ENCODE measurements around the gene CMSS1.

CMSS1 gene

DNA sequence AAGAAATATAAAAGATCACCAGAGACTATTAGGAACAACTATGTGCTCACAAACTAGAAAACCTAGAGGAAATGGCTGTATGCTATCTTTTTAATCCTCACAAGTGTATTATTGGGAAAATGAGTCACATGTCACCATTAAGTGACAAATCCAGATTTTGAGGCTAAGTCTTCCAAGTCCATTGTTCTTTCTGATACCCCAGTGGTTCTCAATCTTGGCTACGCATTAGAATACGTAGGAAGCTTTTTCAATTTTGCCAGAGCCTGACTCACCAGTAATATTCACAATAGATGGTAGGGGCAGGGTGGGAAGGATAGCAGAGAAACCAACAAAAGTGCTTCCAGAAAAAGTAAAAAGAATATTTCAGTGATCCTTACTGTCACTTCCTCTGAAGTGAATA lies 179.6 kb downstream of the CMSS1 start:
- DNase-seq (ENCODE audit: low read depth) = no peak

- DNase-seq (ENCODE audit: low read depth) = peak; percentile 24
Measured at GRCh38 chr3:99999536-99999935, 181.9 kb downstream of the CMSS1 start.

- no peak for DNase-seq (ENCODE audit: low read depth)
Measured at GRCh38 chr3:100001083-100001482, 183.4 kb downstream of the CMSS1 start.

GRCh38 chr3:100001526-100002270 lies 184.0 kb downstream of the CMSS1 start:
- DNase-seq (ENCODE audit: low read depth) = no peak

DNA sequence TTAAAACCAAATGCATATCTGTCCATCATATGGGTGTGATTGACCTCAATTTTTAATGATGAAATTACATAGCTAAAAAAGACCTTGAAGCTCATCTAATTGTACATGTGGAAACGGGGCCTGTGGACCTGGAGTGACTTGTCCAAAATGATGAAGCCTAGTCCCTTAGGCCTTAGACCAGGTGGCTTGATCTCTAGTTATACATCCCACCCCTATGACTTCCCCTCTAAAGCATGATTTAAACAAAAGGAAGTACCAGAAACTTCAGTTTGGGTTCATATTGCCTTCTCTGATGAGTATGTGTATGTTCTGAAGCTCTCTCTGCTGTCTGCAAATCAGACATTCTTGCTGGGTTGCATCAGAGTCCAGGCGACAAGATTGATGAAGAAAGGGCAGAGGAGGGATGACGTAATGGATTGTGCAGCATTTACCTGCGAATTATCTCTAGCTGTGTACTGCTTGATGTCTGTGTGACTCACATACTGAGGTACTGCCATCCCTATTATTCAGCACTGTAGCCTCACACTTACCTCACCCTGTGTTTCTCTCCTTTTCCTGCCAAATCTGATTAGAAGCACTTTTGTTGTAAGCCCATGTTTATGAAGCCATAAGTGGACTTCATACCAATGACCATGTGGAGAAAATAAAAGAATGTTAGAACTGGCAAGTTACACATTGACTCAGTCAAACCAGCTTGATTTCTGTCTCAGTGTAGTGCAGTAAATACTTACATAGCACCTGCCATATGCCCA lies 185.1 kb downstream of the CMSS1 start:
- DNase-seq (ENCODE audit: low read depth) = peak; percentile 93

GRCh38 chr3:100003609-100004503 lies 186.2 kb downstream of the CMSS1 start:
- no peak for DNase-seq (ENCODE audit: low read depth)

- no peak for DNase-seq (ENCODE audit: low read depth)
Measured at GRCh38 chr3:100004931-100005330, 187.3 kb downstream of the CMSS1 start.

DNA sequence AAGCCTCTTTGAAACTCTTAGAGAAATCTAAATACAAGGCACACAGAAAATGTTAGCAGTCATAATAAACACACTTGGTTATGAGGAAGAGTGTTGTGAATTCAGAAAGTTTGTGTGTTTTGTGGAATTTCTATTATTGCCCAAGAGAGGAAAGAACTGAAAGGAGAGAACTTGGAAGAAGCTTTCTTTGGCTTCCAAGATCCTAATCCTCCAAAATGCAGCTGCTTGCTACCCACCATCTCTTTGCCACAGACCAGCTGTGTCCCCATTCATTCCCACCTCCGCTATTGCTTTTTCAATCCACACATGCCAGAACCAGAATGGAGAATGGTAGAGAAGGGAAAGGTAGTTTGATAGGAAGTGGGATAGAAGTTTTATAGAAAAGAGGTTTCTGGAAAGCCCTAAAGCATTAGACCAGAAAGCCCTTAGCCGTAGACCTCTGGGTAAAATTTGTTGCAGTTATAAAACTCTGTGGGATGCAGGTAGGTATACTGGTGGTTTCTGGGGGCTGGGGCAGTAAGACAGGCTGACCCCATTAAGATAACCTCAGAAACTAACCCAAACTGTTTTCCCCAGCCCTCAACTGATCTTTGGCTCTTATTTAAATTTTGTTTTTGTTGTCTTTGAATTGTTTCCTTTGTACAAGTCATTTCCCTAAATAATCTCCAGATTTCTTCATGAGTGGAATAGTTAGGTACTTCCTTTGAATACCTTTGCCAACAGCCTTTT lies 188.2 kb downstream of the CMSS1 start:
- no peak for DNase-seq (ENCODE audit: low read depth)

GRCh38 chr3:100006570-100007271 lies 189.1 kb downstream of the CMSS1 start:
- peak; percentile 53 for DNase-seq (ENCODE audit: low read depth)

- DNase-seq (ENCODE audit: low read depth) = no peak
Measured at GRCh38 chr3:100007313-100007712, 189.7 kb downstream of the CMSS1 start.

GRCh38 chr3:100008081-100008698 lies 190.5 kb downstream of the CMSS1 start:
- no peak for DNase-seq (ENCODE audit: low read depth)

- no peak for DNase-seq (ENCODE audit: low read depth)
Measured at GRCh38 chr3:100009276-100010086, 191.8 kb downstream of the CMSS1 start.

DNA sequence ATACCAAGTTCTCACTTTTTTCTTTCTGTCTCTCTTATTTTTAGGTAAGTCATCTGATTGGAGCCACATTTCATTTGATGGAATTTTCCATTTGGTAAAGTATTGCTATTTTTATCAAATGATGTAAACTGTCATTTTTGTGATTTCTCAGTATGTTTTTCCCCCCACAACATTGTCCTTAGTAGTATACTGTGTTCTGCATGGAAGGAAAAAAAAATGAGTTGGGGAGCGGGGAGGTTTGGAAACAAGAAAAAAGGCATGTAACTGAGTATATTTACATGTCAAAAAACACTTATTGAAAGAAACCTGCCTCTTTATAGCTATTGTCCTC lies 192.4 kb downstream of the CMSS1 start:
- no peak for DNase-seq (ENCODE audit: low read depth)

DNA sequence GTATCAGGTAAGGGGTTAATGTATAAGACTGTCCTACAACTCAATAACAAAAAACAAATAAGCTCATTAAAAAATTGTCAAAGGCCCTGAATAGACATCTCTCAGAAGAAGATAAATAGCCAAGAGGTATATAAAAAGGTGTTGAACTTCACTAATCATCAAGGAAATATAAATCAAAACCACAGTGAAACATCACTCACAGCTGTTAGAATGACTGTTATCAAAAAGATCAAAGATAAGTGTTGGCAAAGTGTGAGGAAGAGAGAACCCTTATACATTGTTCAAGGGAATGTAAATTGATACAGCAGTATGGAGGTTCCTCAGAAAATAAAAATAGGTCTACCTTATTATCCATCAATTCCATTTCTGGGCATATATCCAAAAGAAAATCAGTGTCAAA lies 201.1 kb downstream of the CMSS1 start:
- no peak for DNase-seq (ENCODE audit: low read depth)

GRCh38 chr3:100019719-100020118 lies 202.1 kb downstream of the CMSS1 start:
- no peak for DNase-seq (ENCODE audit: low read depth)

GRCh38 chr3:100020876-100021644 lies 203.4 kb downstream of the CMSS1 start:
- DNase-seq (ENCODE audit: low read depth) = no peak

DNA sequence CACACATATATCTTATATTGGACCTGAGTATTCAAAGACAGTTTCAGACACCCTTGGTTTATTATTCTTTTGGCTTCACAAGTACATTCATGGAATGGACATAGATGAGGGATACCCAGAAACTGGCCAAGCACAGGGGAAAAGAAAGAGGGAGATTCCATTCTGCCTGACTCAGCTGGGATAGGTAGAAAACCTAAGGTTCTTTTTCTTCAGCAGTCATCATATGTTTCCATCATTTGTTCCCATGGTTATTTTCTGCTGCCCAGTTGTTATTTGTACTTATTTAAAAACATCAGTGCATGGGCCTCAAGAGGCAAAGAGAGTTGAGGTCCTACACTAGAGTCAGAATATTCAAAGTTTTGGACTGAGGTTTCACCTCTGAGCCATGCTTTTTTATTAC lies 204.8 kb downstream of the CMSS1 start:
- no peak for DNase-seq (ENCODE audit: low read depth)

DNA sequence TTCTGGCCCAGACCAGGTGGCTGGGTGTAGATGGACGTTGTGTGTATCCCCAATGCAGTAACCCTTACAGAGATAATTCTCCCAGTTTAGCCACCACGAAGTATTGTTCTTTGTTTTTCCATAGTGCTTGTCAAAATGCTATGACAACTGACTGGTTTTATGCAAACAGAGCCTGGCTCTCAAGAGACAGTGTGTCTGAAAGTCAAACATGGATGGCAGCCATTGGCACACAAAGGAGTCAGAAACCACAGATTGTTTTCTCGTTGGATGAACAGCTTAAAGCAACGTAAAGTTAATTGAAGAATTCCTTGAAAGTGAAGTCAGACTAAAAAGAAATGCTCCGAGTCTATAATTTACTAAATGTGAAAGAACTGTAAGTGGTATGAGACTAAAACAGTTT lies 205.5 kb downstream of the CMSS1 start:
- DNase-seq (ENCODE audit: low read depth) = no peak

DNA sequence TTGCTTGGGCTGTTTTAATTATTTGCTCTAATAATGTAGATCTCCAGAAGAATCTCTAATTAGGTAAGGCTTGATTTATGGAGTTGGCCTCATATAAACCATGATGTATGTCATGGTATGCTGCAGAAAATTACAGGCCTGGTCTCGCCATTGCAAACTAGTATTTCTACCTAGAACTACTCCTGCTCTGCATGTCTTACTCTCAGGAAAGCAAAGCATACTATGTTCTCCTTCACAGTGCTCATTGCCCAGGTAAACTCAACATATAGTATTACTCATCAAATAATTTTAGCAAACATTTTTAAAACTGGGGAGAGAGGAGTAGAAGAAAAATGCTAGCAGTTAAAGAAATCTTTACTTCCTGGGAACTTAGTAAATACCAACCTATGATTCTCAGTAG lies 205.9 kb downstream of the CMSS1 start:
- no peak for DNase-seq (ENCODE audit: low read depth)

Measured in ELR (cell line).